WI38 (cell line): Measurements from ENCODE around the gene CCDC188.
"Not testable (repeated sequence)": the region's sequence is repeated elsewhere in the genome, so short reads cannot be mapped to it uniquely, and the experiment has no call there.

ENCODE experiments used
- H3K4me3 ChIP-seq: 2 replicates; pipeline ENCODE4 v1.5.1; 2011; ENCODE audit warnings: low read depth, mild to moderate bottlenecking, control low read depth, low read length
- CTCF ChIP-seq: IDR thresholded peaks from 2 replicates; pipeline ENCODE4 v1.5.1; 2012; ENCODE audit warnings: low read depth, mild to moderate bottlenecking, control low read depth, low read length

CCDC188 gene

GRCh38 chr22:20166703-20167102 is 15.8 kb upstream of the CCDC188 start:
- no peak for TF ChIP-seq CTCF

GRCh38 chr22:20165913-20166312 is 15.1 kb upstream of the CCDC188 start:
- TF ChIP-seq CTCF: no peak

More at GRCh38 chr22:20166703-20167102, 15.8 kb upstream of the CCDC188 start:
- no peak overlapping the region for H3K4me3 ChIP-seq

GRCh38 chr22:20165421-20165820 is 14.6 kb upstream of the CCDC188 start:
- no peak overlapping the region for H3K4me3 ChIP-seq
- TF ChIP-seq CTCF: no peak

More at GRCh38 chr22:20165913-20166312, 15.1 kb upstream of the CCDC188 start:
- H3K4me3 ChIP-seq: no peak overlapping the region

GRCh38 chr22:20164863-20165262 is 14.0 kb upstream of the CCDC188 start:
- TF ChIP-seq CTCF: no peak
- no peak overlapping the region for H3K4me3 ChIP-seq

- H3K4me3 ChIP-seq: no peak overlapping the region
- TF ChIP-seq CTCF: no peak
Measured at GRCh38 chr22:20160041-20160440, 9.2 kb upstream of the CCDC188 start.

- not testable (repeated sequence) for H3K4me3 ChIP-seq
Measured at GRCh38 chr22:20159531-20159930, 8.7 kb upstream of the CCDC188 start.

GRCh38 chr22:20159076-20159475 is 8.2 kb upstream of the CCDC188 start:
- H3K4me3 ChIP-seq: no peak overlapping the region
- no peak for TF ChIP-seq CTCF

- no peak for TF ChIP-seq CTCF
- no peak overlapping the region for H3K4me3 ChIP-seq
Measured at GRCh38 chr22:20158391-20159036, 7.7 kb upstream of the CCDC188 start.
